H1 (cell line): Measurements from ENCODE around the gene CACNA1C. TPM values are rescaled to one million over a fixed set of nuclear protein-coding genes. Genes with fewer than 3 reads are reported as not detected.

Experiments used
- ASH2L ChIP-seq: fragments of 200-600, 300-600 bp; sonication (generic); IDR thresholded peaks from one replicate; pipeline ENCODE4 v1.7.1; 2017; ENCODE audit warnings: low read length
- FOSL1 ChIP-seq: IDR thresholded peaks from 2 replicates; pipeline ENCODE4 v1.6.1; 2011; ENCODE audit warnings: mild to moderate bottlenecking, low read depth, low read length, moderate library complexity; ENCODE audit not compliant: insufficient read depth
- RBBP5 ChIP-seq: IDR thresholded peaks from 2 replicates; pipeline ENCODE4 v1.7.1; 2012; ENCODE audit warnings: low read depth, mild to moderate bottlenecking, inconsistent platforms, low read length, moderate library complexity, borderline replicate concordance
- polyA plus RNA-seq, 7 experiments: library from polyadenylated mRNA; depleted of rRNA in 3 of 7; stranded (reverse) in 5 of 7; unstranded in 2 of 7; fragments of >200 nt in 5 of 7; fragments of 200-250 nt in 2 of 7; gene quantifications; 1 replicate in 5 of 7; 2 replicates in 1 of 7; 4 replicates in 1 of 7; pipeline versions ENCODE4 v1.2.1 to v1.2.3, GENCODE V29; 2011 to 2013; ENCODE audit warnings: missing spikeins in 2 of 7, mixed read lengths in 2 of 7
- total RNA-seq: library from RNA; stranded (reverse); fragmentation: NEBNext Ultra II Directional; extraction: Animal tissue kit (Norgen Biotek cat#: 25700); gene quantifications from 2 replicates; pipeline ENCODE4 v1.2.1, GENCODE V29; 2021
- TF ChIP-seq, protein P1 (sequence below): fragments of 300-600 bp; sonication (generic); IDR thresholded peaks from 2 replicates; pipeline ENCODE4 v1.7.1; 2012; ENCODE audit warnings: low read length, moderate library complexity, mild to moderate bottlenecking, inconsistent platforms; ENCODE audit not compliant: insufficient replicate concordance
- TF ChIP-seq, protein P2 (sequence below): IDR thresholded peaks from 2 replicates; pipeline ENCODE4 v1.6.1; 2012; ENCODE audit warnings: low read length, inconsistent platforms
- TF ChIP-seq, protein P3 (sequence below), 3 experiments: IDR thresholded peaks; 1 replicate in 2 of 3; 2 replicates in 1 of 3; pipeline versions ENCODE4 v1.5.1 to v1.6.1; 2011; ENCODE audit warnings: low read length in 3 of 3, mild to moderate bottlenecking in 3 of 3, inconsistent platforms in 2 of 3, low read depth in 1 of 3, moderate library complexity in 1 of 3; ENCODE audit not compliant: insufficient read depth in 1 of 3; ENCODE audit errors: control extremely low read depth in 1 of 3

Gene CACNA1C
- total and polyA plus RNA-seq, 2 of the 8 experiments (the other 6 are each of a cell fraction or from before 2014, with no cell fraction given) = 1.3 TPM

DNA sequence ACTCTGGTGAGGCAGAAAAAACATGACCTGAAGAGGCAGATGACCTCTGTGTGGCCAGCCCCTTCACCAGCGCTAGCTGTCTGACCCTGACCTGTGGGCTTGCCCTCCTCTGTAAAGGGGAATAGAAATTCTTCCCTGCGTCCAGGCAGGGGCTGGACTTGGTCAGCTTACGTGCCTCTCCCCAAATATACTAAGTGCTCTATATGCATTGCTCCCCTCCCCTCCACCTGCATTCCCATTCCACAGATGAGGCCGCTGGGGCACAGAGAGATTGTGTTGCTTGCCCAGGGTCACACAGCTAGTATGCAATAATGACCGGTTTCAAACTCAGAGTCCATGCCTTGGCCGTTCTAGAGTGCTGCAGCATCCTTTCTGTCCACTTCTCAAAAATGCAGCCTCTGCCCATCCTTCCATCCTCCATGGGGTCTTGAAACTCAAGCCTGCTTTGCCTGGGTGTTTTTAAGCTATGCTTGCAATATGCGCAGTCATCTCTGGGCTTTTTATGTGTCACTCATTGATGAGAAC is 303.9 kb downstream of the CACNA1C start (continued):
- TF ChIP-seq, protein P1, sequence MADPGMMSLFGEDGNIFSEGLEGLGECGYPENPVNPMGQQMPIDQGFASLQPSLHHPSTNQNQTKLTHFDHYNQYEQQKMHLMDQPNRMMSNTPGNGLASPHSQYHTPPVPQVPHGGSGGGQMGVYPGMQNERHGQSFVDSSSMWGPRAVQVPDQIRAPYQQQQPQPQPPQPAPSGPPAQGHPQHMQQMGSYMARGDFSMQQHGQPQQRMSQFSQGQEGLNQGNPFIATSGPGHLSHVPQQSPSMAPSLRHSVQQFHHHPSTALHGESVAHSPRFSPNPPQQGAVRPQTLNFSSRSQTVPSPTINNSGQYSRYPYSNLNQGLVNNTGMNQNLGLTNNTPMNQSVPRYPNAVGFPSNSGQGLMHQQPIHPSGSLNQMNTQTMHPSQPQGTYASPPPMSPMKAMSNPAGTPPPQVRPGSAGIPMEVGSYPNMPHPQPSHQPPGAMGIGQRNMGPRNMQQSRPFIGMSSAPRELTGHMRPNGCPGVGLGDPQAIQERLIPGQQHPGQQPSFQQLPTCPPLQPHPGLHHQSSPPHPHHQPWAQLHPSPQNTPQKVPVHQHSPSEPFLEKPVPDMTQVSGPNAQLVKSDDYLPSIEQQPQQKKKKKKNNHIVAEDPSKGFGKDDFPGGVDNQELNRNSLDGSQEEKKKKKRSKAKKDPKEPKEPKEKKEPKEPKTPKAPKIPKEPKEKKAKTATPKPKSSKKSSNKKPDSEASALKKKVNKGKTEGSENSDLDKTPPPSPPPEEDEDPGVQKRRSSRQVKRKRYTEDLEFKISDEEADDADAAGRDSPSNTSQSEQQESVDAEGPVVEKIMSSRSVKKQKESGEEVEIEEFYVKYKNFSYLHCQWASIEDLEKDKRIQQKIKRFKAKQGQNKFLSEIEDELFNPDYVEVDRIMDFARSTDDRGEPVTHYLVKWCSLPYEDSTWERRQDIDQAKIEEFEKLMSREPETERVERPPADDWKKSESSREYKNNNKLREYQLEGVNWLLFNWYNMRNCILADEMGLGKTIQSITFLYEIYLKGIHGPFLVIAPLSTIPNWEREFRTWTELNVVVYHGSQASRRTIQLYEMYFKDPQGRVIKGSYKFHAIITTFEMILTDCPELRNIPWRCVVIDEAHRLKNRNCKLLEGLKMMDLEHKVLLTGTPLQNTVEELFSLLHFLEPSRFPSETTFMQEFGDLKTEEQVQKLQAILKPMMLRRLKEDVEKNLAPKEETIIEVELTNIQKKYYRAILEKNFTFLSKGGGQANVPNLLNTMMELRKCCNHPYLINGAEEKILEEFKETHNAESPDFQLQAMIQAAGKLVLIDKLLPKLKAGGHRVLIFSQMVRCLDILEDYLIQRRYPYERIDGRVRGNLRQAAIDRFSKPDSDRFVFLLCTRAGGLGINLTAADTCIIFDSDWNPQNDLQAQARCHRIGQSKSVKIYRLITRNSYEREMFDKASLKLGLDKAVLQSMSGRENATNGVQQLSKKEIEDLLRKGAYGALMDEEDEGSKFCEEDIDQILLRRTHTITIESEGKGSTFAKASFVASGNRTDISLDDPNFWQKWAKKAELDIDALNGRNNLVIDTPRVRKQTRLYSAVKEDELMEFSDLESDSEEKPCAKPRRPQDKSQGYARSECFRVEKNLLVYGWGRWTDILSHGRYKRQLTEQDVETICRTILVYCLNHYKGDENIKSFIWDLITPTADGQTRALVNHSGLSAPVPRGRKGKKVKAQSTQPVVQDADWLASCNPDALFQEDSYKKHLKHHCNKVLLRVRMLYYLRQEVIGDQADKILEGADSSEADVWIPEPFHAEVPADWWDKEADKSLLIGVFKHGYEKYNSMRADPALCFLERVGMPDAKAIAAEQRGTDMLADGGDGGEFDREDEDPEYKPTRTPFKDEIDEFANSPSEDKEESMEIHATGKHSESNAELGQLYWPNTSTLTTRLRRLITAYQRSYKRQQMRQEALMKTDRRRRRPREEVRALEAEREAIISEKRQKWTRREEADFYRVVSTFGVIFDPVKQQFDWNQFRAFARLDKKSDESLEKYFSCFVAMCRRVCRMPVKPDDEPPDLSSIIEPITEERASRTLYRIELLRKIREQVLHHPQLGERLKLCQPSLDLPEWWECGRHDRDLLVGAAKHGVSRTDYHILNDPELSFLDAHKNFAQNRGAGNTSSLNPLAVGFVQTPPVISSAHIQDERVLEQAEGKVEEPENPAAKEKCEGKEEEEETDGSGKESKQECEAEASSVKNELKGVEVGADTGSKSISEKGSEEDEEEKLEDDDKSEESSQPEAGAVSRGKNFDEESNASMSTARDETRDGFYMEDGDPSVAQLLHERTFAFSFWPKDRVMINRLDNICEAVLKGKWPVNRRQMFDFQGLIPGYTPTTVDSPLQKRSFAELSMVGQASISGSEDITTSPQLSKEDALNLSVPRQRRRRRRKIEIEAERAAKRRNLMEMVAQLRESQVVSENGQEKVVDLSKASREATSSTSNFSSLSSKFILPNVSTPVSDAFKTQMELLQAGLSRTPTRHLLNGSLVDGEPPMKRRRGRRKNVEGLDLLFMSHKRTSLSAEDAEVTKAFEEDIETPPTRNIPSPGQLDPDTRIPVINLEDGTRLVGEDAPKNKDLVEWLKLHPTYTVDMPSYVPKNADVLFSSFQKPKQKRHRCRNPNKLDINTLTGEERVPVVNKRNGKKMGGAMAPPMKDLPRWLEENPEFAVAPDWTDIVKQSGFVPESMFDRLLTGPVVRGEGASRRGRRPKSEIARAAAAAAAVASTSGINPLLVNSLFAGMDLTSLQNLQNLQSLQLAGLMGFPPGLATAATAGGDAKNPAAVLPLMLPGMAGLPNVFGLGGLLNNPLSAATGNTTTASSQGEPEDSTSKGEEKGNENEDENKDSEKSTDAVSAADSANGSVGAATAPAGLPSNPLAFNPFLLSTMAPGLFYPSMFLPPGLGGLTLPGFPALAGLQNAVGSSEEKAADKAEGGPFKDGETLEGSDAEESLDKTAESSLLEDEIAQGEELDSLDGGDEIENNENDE = no peak
- TF ChIP-seq FOSL1 = no peak
- no peak for TF ChIP-seq RBBP5
- TF ChIP-seq, protein P2, sequence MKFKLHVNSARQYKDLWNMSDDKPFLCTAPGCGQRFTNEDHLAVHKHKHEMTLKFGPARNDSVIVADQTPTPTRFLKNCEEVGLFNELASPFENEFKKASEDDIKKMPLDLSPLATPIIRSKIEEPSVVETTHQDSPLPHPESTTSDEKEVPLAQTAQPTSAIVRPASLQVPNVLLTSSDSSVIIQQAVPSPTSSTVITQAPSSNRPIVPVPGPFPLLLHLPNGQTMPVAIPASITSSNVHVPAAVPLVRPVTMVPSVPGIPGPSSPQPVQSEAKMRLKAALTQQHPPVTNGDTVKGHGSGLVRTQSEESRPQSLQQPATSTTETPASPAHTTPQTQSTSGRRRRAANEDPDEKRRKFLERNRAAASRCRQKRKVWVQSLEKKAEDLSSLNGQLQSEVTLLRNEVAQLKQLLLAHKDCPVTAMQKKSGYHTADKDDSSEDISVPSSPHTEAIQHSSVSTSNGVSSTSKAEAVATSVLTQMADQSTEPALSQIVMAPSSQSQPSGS = no peak
- TF ChIP-seq, protein P3, sequence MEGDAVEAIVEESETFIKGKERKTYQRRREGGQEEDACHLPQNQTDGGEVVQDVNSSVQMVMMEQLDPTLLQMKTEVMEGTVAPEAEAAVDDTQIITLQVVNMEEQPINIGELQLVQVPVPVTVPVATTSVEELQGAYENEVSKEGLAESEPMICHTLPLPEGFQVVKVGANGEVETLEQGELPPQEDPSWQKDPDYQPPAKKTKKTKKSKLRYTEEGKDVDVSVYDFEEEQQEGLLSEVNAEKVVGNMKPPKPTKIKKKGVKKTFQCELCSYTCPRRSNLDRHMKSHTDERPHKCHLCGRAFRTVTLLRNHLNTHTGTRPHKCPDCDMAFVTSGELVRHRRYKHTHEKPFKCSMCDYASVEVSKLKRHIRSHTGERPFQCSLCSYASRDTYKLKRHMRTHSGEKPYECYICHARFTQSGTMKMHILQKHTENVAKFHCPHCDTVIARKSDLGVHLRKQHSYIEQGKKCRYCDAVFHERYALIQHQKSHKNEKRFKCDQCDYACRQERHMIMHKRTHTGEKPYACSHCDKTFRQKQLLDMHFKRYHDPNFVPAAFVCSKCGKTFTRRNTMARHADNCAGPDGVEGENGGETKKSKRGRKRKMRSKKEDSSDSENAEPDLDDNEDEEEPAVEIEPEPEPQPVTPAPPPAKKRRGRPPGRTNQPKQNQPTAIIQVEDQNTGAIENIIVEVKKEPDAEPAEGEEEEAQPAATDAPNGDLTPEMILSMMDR (IDR thresholded peaks at IDR 0.05; ENCODE audit: control extremely low read depth in 1 of 3, insufficient read depth in 1 of 3, low read depth in 1 of 3, low read length in 3 of 3) = no peak
- TF ChIP-seq ASH2L = no peak
